GM23338 (cell line): Measurements from ENCODE around the gene CZIB. TPM values are rescaled to one million over a fixed set of nuclear protein-coding genes. Genes with fewer than 3 reads are reported as not detected.

Experiments
- ATAC-seq: fragments of 200-7000 bp; cut with Tn5 transposase; 3 replicates; pipeline ENCODE4 v1.9.1; 2020
- DNase-seq: peaks from one replicate; pipeline ENCODE4 v3.0.0-alpha.2; 2015; ENCODE audit warnings: low spot score
- H2AFZ ChIP-seq: fragments of 200-600 bp; sonication (generic); 2 replicates; pipeline ENCODE4 v1.8.0; 2016; ENCODE audit warnings: antibody characterized with exemption, mild to moderate bottlenecking, moderate library complexity
- H3F3A ChIP-seq: fragments of 200-600 bp; sonication (generic); replicated peaks from 2 replicates; pipeline ENCODE4 v1.8.0; 2017; ENCODE audit warnings: antibody characterized with exemption, mixed run types, low read depth
- H3K27ac ChIP-seq: fragments of 200-600 bp; sonication (generic); 2 replicates; pipeline ENCODE4 v1.6.1; 2016; ENCODE audit warnings: low read depth
- H3K27me3 ChIP-seq: fragments of 200-600 bp; sonication (generic); 2 replicates; pipeline ENCODE4 v1.8.0; 2016; ENCODE audit warnings: mild to moderate bottlenecking, mixed run types, moderate library complexity; ENCODE audit not compliant: insufficient read depth
- H3K36me3 ChIP-seq: fragments of 200-600 bp; sonication (generic); 2 replicates; pipeline ENCODE4 v1.8.0; 2016; ENCODE audit warnings: mild to moderate bottlenecking; ENCODE audit not compliant: insufficient read depth
- H3K4me1 ChIP-seq: fragments of 200-600 bp; sonication (generic); 2 replicates; pipeline ENCODE4 v1.8.0; 2016; ENCODE audit warnings: mild to moderate bottlenecking, moderate library complexity; ENCODE audit not compliant: insufficient read depth
- H3K4me2 ChIP-seq: fragments of 200-600 bp; sonication (generic); 2 replicates; pipeline ENCODE4 v1.7.1; 2017; ENCODE audit warnings: mixed run types
- H3K4me3 ChIP-seq: fragments of 200-600 bp; sonication (generic); 2 replicates; pipeline ENCODE4 v1.6.1; 2016; ENCODE audit warnings: mixed run types
- H3K79me2 ChIP-seq: fragments of 200-600 bp; sonication (generic); replicated peaks from 2 replicates; pipeline ENCODE4 v1.8.0; 2017; ENCODE audit warnings: mild to moderate bottlenecking; ENCODE audit not compliant: insufficient read depth
- H3K9me2 ChIP-seq: fragments of 200-600 bp; sonication (generic); 2 replicates; pipeline ENCODE4 v1.8.0; 2017; ENCODE audit not compliant: insufficient read depth
- H4K20me1 ChIP-seq: fragments of 200-600 bp; sonication (generic); replicated peaks from 2 replicates; pipeline ENCODE4 v1.8.0; 2017; ENCODE audit warnings: mild to moderate bottlenecking; ENCODE audit not compliant: insufficient read depth
- H3K27ac Mint-ChIP-seq: 2 replicates; pipeline ENCODE4 v1.8.0; 2020; ENCODE audit warnings: inconsistent platforms, mild to moderate bottlenecking, moderate library complexity, mixed read lengths
- H3K27me3 Mint-ChIP-seq: 3 replicates; pipeline ENCODE4 v1.8.0; 2022; ENCODE audit warnings: low read depth, mild to moderate bottlenecking, moderate library complexity, mixed read lengths, inconsistent platforms; ENCODE audit not compliant: insufficient read depth, poor library complexity
- H3K36me3 Mint-ChIP-seq: 3 replicates; pipeline ENCODE4 v1.8.0; 2021; ENCODE audit warnings: low read depth, mild to moderate bottlenecking, inconsistent platforms, moderate library complexity, mixed read lengths
- H3K4me1 Mint-ChIP-seq: 3 replicates; pipeline ENCODE4 v1.8.0; 2020; ENCODE audit warnings: mild to moderate bottlenecking, inconsistent platforms, mixed read lengths
- H3K4me3 Mint-ChIP-seq: 3 replicates; pipeline ENCODE4 v1.8.0; 2021; ENCODE audit warnings: moderate library complexity, mild to moderate bottlenecking, inconsistent platforms, mixed read lengths
- H3K9me3 Mint-ChIP-seq: 3 replicates; pipeline ENCODE4 v1.8.0; 2020; ENCODE audit warnings: moderate library complexity, mild to moderate bottlenecking, inconsistent platforms, mixed read lengths
- CREB1 ChIP-seq: fragments of 250-450 bp; sonication (Bioruptor Pico); IDR thresholded peaks from 2 replicates; pipeline ENCODE4 v1.5.0; 2020; ENCODE audit warnings: low read depth, mild to moderate bottlenecking, moderate library complexity
- EZH2 ChIP-seq: fragments of 200-600 bp; sonication (generic); IDR thresholded peaks from one replicate; pipeline ENCODE4 v1.8.0; 2017; ENCODE audit warnings: antibody characterized with exemption, mild to moderate bottlenecking, low read depth; ENCODE audit not compliant: unreplicated experiment
- EZH2phosphoT487 ChIP-seq: fragments of 200-600 bp; sonication (generic); IDR thresholded peaks from one replicate; pipeline ENCODE4 v1.8.1; 2018; ENCODE audit warnings: antibody characterized with exemption; ENCODE audit not compliant: unreplicated experiment
- JUNB ChIP-seq: IDR thresholded peaks from one replicate; pipeline ENCODE4 v1.6.1; 2016; ENCODE audit warnings: antibody characterized with exemption; ENCODE audit not compliant: unreplicated experiment
- NANOG ChIP-seq: IDR thresholded peaks from 2 replicates; pipeline ENCODE4 v1.6.1; 2016; ENCODE audit warnings: antibody characterized with exemption, borderline replicate concordance
- POLR2AphosphoS5 ChIP-seq: IDR thresholded peaks from 2 replicates; pipeline ENCODE4 v1.6.1; 2016; ENCODE audit warnings: antibody characterized with exemption, low read depth
- STAT1 ChIP-seq: IDR thresholded peaks from one replicate; pipeline ENCODE4 v1.6.1; 2016; ENCODE audit warnings: antibody characterized with exemption; ENCODE audit not compliant: unreplicated experiment
- ZNF114 ChIP-seq: fragments of 250-450 bp; sonication (Bioruptor Pico); IDR thresholded peaks from 2 replicates; pipeline ENCODE4 v1.5.0; 2020; ENCODE audit warnings: mild to moderate bottlenecking, moderate library complexity
- ZNF331 ChIP-seq: fragments of 250-450 bp; sonication (Bioruptor Pico); IDR thresholded peaks from 2 replicates; pipeline ENCODE4 v1.5.0; 2020; ENCODE audit warnings: low read depth, mild to moderate bottlenecking, moderate library complexity
- polyA plus RNA-seq: library from polyadenylated mRNA; unstranded; fragments of >200 nt; fragmentation: Nextera tagmentation; extraction: Ambion mirVana; gene quantifications from 2 replicates; pipeline ENCODE4 v1.2.1, GENCODE V29; 2016
- total RNA-seq: library from RNA; depleted of rRNA; stranded (reverse); fragments of >200 nt; shearing (Covaris generic); gene quantifications from 2 replicates; pipeline ENCODE4 v1.2.3, GENCODE V29; 2014
- TF ChIP-seq, protein P1 (sequence below): IDR thresholded peaks from 2 replicates; pipeline ENCODE4 v1.6.1; 2016; ENCODE audit warnings: antibody characterized with exemption
- TF ChIP-seq, protein P2 (sequence below), 2 experiments: fragments of 200-600 bp in 1 of 2; sonication (generic) in 1 of 2; conservative IDR thresholded peaks; 2 replicates each; pipeline versions ENCODE4 v1.5.1 to v1.6.1; 2016 to 2017; ENCODE audit warnings: antibody characterized with exemption in 2 of 2, low read depth in 2 of 2, mild to moderate bottlenecking in 2 of 2, moderate library complexity in 1 of 2
- TF ChIP-seq, protein P3 (sequence below): IDR thresholded peaks from one replicate; pipeline ENCODE4 v1.6.1; 2018; ENCODE audit warnings: antibody characterized with exemption; ENCODE audit not compliant: unreplicated experiment

CZIB gene
- total and polyA plus RNA-seq, 2 experiments from 2014 or later, result 59.8 to 84.1 TPM

DNA sequence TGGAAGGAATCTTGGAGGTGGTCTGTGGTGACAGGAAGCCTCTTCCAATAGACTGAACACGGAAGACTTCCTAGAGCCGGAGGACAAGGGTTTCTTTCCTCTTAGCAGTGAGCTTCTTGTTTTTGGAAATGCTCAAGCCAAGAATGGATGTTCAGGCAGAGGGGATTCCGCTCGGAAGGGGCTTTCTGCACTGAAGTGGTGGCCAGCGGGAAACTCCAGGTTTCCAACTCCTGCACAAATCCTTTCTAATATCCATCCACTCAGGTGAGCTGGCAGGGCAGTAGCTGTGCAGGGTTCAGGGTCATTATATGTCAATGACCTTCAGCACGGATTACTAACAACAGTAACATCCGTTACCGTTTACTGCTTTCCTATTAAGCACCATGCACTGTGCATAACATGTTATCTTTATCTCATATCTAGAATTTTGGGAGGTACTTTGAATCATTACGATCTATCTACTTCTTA is 24.4 kb downstream of the CZIB start:
- peak overlapping the region; percentile 35 for H2AFZ ChIP-seq
- peaks cover 17% of the 10 kb centered on the region for H3K27me3 Mint-ChIP-seq
- peaks cover 4% of the 10 kb centered on the region; the same call in 1 of the 2 replicates for H3K27me3 ChIP-seq
- peak overlapping the region; percentile 94 for H3K4me3 ChIP-seq
- peaks cover 8% of the 10 kb centered on the region for H3K79me2 ChIP-seq
- H3K4me1 ChIP-seq, result peaks cover 11% of the 10 kb centered on the region
- peaks cover 20% of the 10 kb centered on the region for H3K4me1 Mint-ChIP-seq
- no peaks in the 10 kb centered on the region; the same call in 1 of the 3 replicates for H3K9me3 Mint-ChIP-seq
- peak overlapping the region; percentile 97 for H3K4me3 Mint-ChIP-seq
- peaks cover 3% of the 10 kb centered on the region; the same call in 1 of the 3 replicates for H3K36me3 Mint-ChIP-seq
- ATAC-seq, result no peak
- H3K4me2 ChIP-seq, result peak overlapping the region; percentile 54
- no peaks in the 10 kb centered on the region for H3F3A ChIP-seq
- no peak for DNase-seq
- TF ChIP-seq EZH2phosphoT487 (no peak), JUNB (no peak), CREB1 (CRISPR knock-in tag) (no peak), POLR2AphosphoS5 (no peak), EZH2 (no peak), NANOG (no peak), ZNF114 (no peak), ZNF331 (CRISPR knock-in tag) (no peak), STAT1 (no peak)
- TF ChIP-seq, protein P1, sequence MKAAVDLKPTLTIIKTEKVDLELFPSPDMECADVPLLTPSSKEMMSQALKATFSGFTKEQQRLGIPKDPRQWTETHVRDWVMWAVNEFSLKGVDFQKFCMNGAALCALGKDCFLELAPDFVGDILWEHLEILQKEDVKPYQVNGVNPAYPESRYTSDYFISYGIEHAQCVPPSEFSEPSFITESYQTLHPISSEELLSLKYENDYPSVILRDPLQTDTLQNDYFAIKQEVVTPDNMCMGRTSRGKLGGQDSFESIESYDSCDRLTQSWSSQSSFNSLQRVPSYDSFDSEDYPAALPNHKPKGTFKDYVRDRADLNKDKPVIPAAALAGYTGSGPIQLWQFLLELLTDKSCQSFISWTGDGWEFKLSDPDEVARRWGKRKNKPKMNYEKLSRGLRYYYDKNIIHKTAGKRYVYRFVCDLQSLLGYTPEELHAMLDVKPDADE, result no peak
- TF ChIP-seq, protein P2, sequence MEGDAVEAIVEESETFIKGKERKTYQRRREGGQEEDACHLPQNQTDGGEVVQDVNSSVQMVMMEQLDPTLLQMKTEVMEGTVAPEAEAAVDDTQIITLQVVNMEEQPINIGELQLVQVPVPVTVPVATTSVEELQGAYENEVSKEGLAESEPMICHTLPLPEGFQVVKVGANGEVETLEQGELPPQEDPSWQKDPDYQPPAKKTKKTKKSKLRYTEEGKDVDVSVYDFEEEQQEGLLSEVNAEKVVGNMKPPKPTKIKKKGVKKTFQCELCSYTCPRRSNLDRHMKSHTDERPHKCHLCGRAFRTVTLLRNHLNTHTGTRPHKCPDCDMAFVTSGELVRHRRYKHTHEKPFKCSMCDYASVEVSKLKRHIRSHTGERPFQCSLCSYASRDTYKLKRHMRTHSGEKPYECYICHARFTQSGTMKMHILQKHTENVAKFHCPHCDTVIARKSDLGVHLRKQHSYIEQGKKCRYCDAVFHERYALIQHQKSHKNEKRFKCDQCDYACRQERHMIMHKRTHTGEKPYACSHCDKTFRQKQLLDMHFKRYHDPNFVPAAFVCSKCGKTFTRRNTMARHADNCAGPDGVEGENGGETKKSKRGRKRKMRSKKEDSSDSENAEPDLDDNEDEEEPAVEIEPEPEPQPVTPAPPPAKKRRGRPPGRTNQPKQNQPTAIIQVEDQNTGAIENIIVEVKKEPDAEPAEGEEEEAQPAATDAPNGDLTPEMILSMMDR (conservative IDR thresholded peaks at IDR 0.05; ENCODE audit: low read depth in 2 of 2), result no peak
- TF ChIP-seq, protein P3, sequence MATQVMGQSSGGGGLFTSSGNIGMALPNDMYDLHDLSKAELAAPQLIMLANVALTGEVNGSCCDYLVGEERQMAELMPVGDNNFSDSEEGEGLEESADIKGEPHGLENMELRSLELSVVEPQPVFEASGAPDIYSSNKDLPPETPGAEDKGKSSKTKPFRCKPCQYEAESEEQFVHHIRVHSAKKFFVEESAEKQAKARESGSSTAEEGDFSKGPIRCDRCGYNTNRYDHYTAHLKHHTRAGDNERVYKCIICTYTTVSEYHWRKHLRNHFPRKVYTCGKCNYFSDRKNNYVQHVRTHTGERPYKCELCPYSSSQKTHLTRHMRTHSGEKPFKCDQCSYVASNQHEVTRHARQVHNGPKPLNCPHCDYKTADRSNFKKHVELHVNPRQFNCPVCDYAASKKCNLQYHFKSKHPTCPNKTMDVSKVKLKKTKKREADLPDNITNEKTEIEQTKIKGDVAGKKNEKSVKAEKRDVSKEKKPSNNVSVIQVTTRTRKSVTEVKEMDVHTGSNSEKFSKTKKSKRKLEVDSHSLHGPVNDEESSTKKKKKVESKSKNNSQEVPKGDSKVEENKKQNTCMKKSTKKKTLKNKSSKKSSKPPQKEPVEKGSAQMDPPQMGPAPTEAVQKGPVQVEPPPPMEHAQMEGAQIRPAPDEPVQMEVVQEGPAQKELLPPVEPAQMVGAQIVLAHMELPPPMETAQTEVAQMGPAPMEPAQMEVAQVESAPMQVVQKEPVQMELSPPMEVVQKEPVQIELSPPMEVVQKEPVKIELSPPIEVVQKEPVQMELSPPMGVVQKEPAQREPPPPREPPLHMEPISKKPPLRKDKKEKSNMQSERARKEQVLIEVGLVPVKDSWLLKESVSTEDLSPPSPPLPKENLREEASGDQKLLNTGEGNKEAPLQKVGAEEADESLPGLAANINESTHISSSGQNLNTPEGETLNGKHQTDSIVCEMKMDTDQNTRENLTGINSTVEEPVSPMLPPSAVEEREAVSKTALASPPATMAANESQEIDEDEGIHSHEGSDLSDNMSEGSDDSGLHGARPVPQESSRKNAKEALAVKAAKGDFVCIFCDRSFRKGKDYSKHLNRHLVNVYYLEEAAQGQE, result no peak
- no peaks in the 10 kb centered on the region for H3K36me3 ChIP-seq
- 0 out of 2 replicates have a peak overlapping the region, but pooled peaks have one; percentile 73 for H3K27ac Mint-ChIP-seq
- H3K27ac ChIP-seq, result no peak overlapping the region
- no peaks in the 10 kb centered on the region for H4K20me1 ChIP-seq
- no peaks in the 10 kb centered on the region for H3K9me2 ChIP-seq
